IMR-90 (cell line): ENCODE measurements around the gene FKRP. TPM values are rescaled to one million over a fixed set of nuclear protein-coding genes. Genes with fewer than 3 reads are reported as not detected.
A peak's percentile ranks its signal among the peaks of the same experiment; 100 is the strongest.

Experiments
- ATAC-seq: fragments of 200-7000 bp; cut with Tn5 transposase; 2 replicates; pipeline ENCODE4 v1.9.1; 2020; ENCODE audit warnings: low read depth, mild to moderate bottlenecking, moderate library complexity
- BruUV-seq: library from RNA; stranded (reverse); fragments of 400-500 nt; replicated peaks from 2 replicates; lab custom pipeline; 2021; lab: Mats Ljungman, UMichigan
- CTCF ChIA-PET: fragments of 300-600 bp; formaldehyde crosslinking; extraction: SDS; loops from one replicate; lab custom pipeline; 2021; ENCODE audit warnings: antibody characterized with exemption; lab: Yijun Ruan, JAX
- POLR2A ChIA-PET: fragments of 300-600 bp; sonication (Branson Sonifier 250); formaldehyde crosslinking; loops from one replicate; lab custom pipeline; 2022; ENCODE audit warnings: antibody characterized with exemption; ENCODE audit not compliant: unreplicated experiment; lab: Charles Lee
- DNase-seq: peaks from one replicate; pipeline ENCODE4 v3.0.0; 2013
- H2AFZ ChIP-seq: replicated peaks from 2 replicates; pipeline ENCODE3; 2013; ENCODE audit warnings: low read length, mild to moderate bottlenecking; ENCODE audit not compliant: poor library complexity
- H2AK5ac ChIP-seq: 2 replicates; pipeline ENCODE4 v1.6.1; 2013; ENCODE audit warnings: low read depth, low read length, inconsistent platforms
- H2AK9ac ChIP-seq: replicated peaks from 2 replicates; pipeline ENCODE3; 2013; ENCODE audit warnings: mild to moderate bottlenecking, low read depth, low read length, moderate library complexity; ENCODE audit not compliant: poor library complexity
- H2BK120ac ChIP-seq: 2 replicates; pipeline ENCODE4 v1.6.1; 2013; ENCODE audit warnings: low read depth, low read length, inconsistent platforms
- H2BK15ac ChIP-seq: 3 replicates; pipeline ENCODE4 v1.6.1; 2013; ENCODE audit warnings: low read depth, low read length, inconsistent platforms
- H2BK20ac ChIP-seq: 2 replicates; pipeline ENCODE4 v1.6.1; 2013; ENCODE audit warnings: low read depth, mild to moderate bottlenecking, inconsistent platforms, low read length, moderate library complexity
- H2BK5ac ChIP-seq: 2 replicates; pipeline ENCODE4 v1.6.1; 2013; ENCODE audit warnings: mild to moderate bottlenecking, low read depth, low read length, inconsistent platforms; ENCODE audit not compliant: poor library complexity, severe bottlenecking
- H3K14ac ChIP-seq: replicated peaks from 2 replicates; pipeline ENCODE4 v1.6.1; 2013; ENCODE audit warnings: low read depth, low read length, inconsistent platforms
- H3K18ac ChIP-seq: 2 replicates; pipeline ENCODE4 v1.6.1; 2013; ENCODE audit warnings: low read depth, low read length, control low read depth
- H3K23ac ChIP-seq: 2 replicates; pipeline ENCODE4 v1.6.1; 2013; ENCODE audit warnings: low read depth, low read length, inconsistent platforms
- H3K27ac ChIP-seq: 2 replicates; pipeline ENCODE4 v1.5.1; 2013; ENCODE audit warnings: mild to moderate bottlenecking, control low read depth, low read length; ENCODE audit not compliant: insufficient read depth
- H3K27me3 ChIP-seq: 2 replicates; pipeline ENCODE4 v1.6.1; 2013; ENCODE audit warnings: low read length; ENCODE audit not compliant: control insufficient read depth, insufficient read depth
- H3K36me3 ChIP-seq: 2 replicates; pipeline ENCODE4 v1.6.1; 2013; ENCODE audit warnings: low read length, mixed read lengths; ENCODE audit not compliant: control insufficient read depth, insufficient read depth
- H3K4ac ChIP-seq: 2 replicates; pipeline ENCODE4 v1.6.1; 2013; ENCODE audit warnings: low read depth, low read length, inconsistent platforms
- H3K4me1 ChIP-seq: 2 replicates; pipeline ENCODE4 v1.6.1; 2013; ENCODE audit warnings: low read length, mixed read lengths; ENCODE audit not compliant: control insufficient read depth, insufficient read depth
- H3K4me2 ChIP-seq: 2 replicates; pipeline ENCODE4 v1.6.1; 2013; ENCODE audit warnings: low read depth, mild to moderate bottlenecking, control low read depth, low read length, moderate library complexity
- H3K4me3 ChIP-seq: 2 replicates; pipeline ENCODE4 v1.5.1; 2013; ENCODE audit warnings: low read depth, mild to moderate bottlenecking, control low read depth, low read length, moderate library complexity; ENCODE audit not compliant: insufficient read depth
- H3K56ac ChIP-seq: 2 replicates; pipeline ENCODE4 v1.6.1; 2013; ENCODE audit warnings: low read length, inconsistent platforms; ENCODE audit not compliant: insufficient read depth; ENCODE audit errors: extremely low read depth
- H3K79me1 ChIP-seq, 2 experiments: 2 replicates each; pipeline ENCODE4 v1.6.1; 2013; ENCODE audit warnings: low read length in 2 of 2, inconsistent platforms in 1 of 2, low read depth in 1 of 2
- H3K9ac ChIP-seq: 2 replicates; pipeline ENCODE4 v1.6.1; 2013; ENCODE audit warnings: low read depth, low read length, control low read depth
- H3K9me1 ChIP-seq: 2 replicates; pipeline ENCODE4 v1.6.1; 2013; ENCODE audit warnings: low read length, inconsistent platforms; ENCODE audit not compliant: insufficient read depth
- H3K9me3 ChIP-seq: 2 replicates; pipeline ENCODE4 v1.6.1; 2013; ENCODE audit warnings: low read length; ENCODE audit not compliant: control insufficient read depth, insufficient read depth
- H4K20me1 ChIP-seq: 2 replicates; pipeline ENCODE4 v1.6.1; 2013; ENCODE audit warnings: low read length, inconsistent platforms; ENCODE audit not compliant: insufficient read depth
- H4K5ac ChIP-seq: 2 replicates; pipeline ENCODE4 v1.6.1; 2013; ENCODE audit warnings: mild to moderate bottlenecking, low read depth, low read length, control low read depth
- H4K8ac ChIP-seq, 2 experiments: 2 replicates each; pipeline ENCODE4 v1.6.1; 2013; ENCODE audit warnings: low read depth in 2 of 2, low read length in 2 of 2, control low read depth in 1 of 2, inconsistent platforms in 1 of 2
- H4K91ac ChIP-seq: 2 replicates; pipeline ENCODE4 v1.6.1; 2013; ENCODE audit warnings: low read depth, low read length, inconsistent platforms; ENCODE audit not compliant: insufficient read depth
- BHLHE40 ChIP-seq: fragments of 150-350 bp; IDR thresholded peaks from 2 replicates; pipeline ENCODE4 v1.6.1; 2016; ENCODE audit warnings: mild to moderate bottlenecking, low read depth, low read length
- CEBPB ChIP-seq: IDR thresholded peaks from 2 replicates; pipeline ENCODE4 v1.6.1; 2012; ENCODE audit warnings: low read depth, low read length, improper control_type of control experiment
- CTCF ChIP-seq: conservative IDR thresholded peaks from 2 replicates; pipeline ENCODE4 v1.5.1; 2012; ENCODE audit warnings: mild to moderate bottlenecking, low read depth, low read length, improper control_type of control experiment
- FOS ChIP-seq: fragments of 150-350 bp; IDR thresholded peaks from 2 replicates; pipeline ENCODE4 v1.6.1; 2016; ENCODE audit warnings: low read depth, low read length
- MAZ ChIP-seq: IDR thresholded peaks from 2 replicates; pipeline ENCODE4 v1.6.1; 2012; ENCODE audit warnings: low read depth, mild to moderate bottlenecking, low read length, improper control_type of control experiment, moderate library complexity, borderline replicate concordance
- MXI1 ChIP-seq: IDR thresholded peaks from 2 replicates; pipeline ENCODE4 v1.6.1; 2012; ENCODE audit warnings: low read depth, mild to moderate bottlenecking, low read length, moderate library complexity, borderline replicate concordance
- NFE2L2 ChIP-seq: fragments of 150-350 bp; IDR thresholded peaks from 2 replicates; pipeline ENCODE4 v1.6.1; 2016; ENCODE audit warnings: low read depth, mild to moderate bottlenecking, low read length
- POLR2A ChIP-seq: IDR thresholded peaks from 2 replicates; pipeline ENCODE4 v1.6.1; 2012; ENCODE audit warnings: mild to moderate bottlenecking, low read depth, low read length
- RAD21 ChIP-seq: IDR thresholded peaks from 2 replicates; pipeline ENCODE4 v1.6.1; 2012; ENCODE audit warnings: low read length, improper control_type of control experiment
- RCOR1 ChIP-seq: IDR thresholded peaks from 2 replicates; pipeline ENCODE4 v1.6.1; 2012; ENCODE audit warnings: mild to moderate bottlenecking, low read length, improper control_type of control experiment; ENCODE audit not compliant: insufficient replicate concordance
- RFX5 ChIP-seq: IDR thresholded peaks from 2 replicates; pipeline ENCODE4 v1.8.0; 2012; ENCODE audit warnings: low read depth, mild to moderate bottlenecking, low read length, moderate library complexity
- SMC3 ChIP-seq: fragments of 150-350 bp; IDR thresholded peaks from 2 replicates; pipeline ENCODE4 v1.6.1; 2016; ENCODE audit warnings: low read depth, mild to moderate bottlenecking, antibody characterized with exemption, low read length, moderate library complexity
- USF2 ChIP-seq: fragments of 150-350 bp; IDR thresholded peaks from 2 replicates; pipeline ENCODE4 v1.6.1; 2017; ENCODE audit warnings: mild to moderate bottlenecking, antibody characterized with exemption, low read length, low read depth
- WGBS, 2 experiments: methylation state at CpG; one replicate each; pipeline versions ENCODE4 v1.1.5 to v1.1.7; 2013; ENCODE audit warnings: missing lambda C conversion rate in 2 of 2; ENCODE audit not compliant: insufficient read length in 1 of 2; ENCODE audit errors: extremely low coverage in 2 of 2; 5-methylcytosine and 5-hydroxymethylcytosine counted together
- dilution Hi-C: fragments of 300-500 bp; cut with HindIII; formaldehyde crosslinking; loops from one replicate; pipeline ENCODE4 v1.14.3; 2018; ENCODE audit warnings: low sequenced_read_pairs; ENCODE audit not compliant: unreplicated experiment
- in situ Hi-C: fragments of 300-500 bp; cut with MboI; formaldehyde crosslinking; loops from 3 replicates; pipeline ENCODE4 v1.14.3; 2019; ENCODE audit warnings: low sequenced_read_pairs, inconsistent platforms, mixed read lengths
- intact Hi-C: fragments of 100-400 bp; cut with micrococcal nuclease; formaldehyde crosslinking; loops from 2 replicates; pipeline ENCODE4 v1.10.0; 2022
- polyA plus RNA-seq, 3 experiments: library from polyadenylated mRNA; depleted of rRNA; stranded (reverse); fragments of >200 nt; gene quantifications; 2 replicates each; pipeline ENCODE4 v1.2.3, GENCODE V29; 2012; ENCODE audit warnings: low replicate concordance in 1 of 3
- total RNA-seq: library from RNA; depleted of rRNA; stranded (reverse); fragments of >200 nt; gene quantifications from 2 replicates; pipeline ENCODE4 v1.2.3, GENCODE V29; 2012

FKRP gene
- total and polyA plus RNA-seq, 2 of the 4 experiments (the other 2 are of a cell fraction), result 6.1 to 25.3 TPM

- Histone ChIP-seq H4K20me1 (peaks cover 6% of the 10 kb centered on the region), H3K4me1 (peaks cover 7% of the 10 kb centered on the region), H3K18ac (no peak overlapping the region), H3K4me2 (peak overlapping the region; percentile 98), H2BK20ac (no peak overlapping the region), H4K8ac (peak overlapping the region in 1 of 2 experiments; percentile 47; a peak in 2 of 4 replicates), H2AFZ (peak overlapping the region; percentile 86), H2BK120ac (no peak overlapping the region), H3K4ac (peak overlapping the region; percentile 63), H3K9me3 (no peaks in the 10 kb centered on the region), H4K5ac (no peak overlapping the region), H3K4me3 (peak overlapping the region; percentile 93), H3K27me3 (no peaks in the 10 kb centered on the region), H3K56ac (peak overlapping the region; percentile 4; the same call in 1 of the 2 replicates), H2BK15ac (no peak overlapping the region), H4K91ac (no peak overlapping the region; the same call in 1 of the 2 replicates), H3K79me1 (peaks cover 3 to 50% of the 10 kb centered on the region in 2 experiments), H3K36me3 (peaks cover 13% of the 10 kb centered on the region), H3K23ac (peak overlapping the region; percentile 16; the same call in 1 of the 2 replicates), H2AK5ac (no peak overlapping the region), H3K9ac (peak overlapping the region; percentile 92), H3K27ac (peak overlapping the region; percentile 87), H2AK9ac (peak overlapping the region; percentile 89), H2BK5ac (peak overlapping the region; percentile 31), H3K14ac (0 out of 2 replicates have a peak overlapping the region, but pooled peaks have one; percentile 14), H3K9me1 (no peaks in the 10 kb centered on the region)
- BruUV-seq, result no TSS peak
- dilution Hi-C loops (no loop called here), intact Hi-C loops (no loop called here), in situ Hi-C loops (no loop called here)
- TF ChIP-seq CTCF, result no peak
- TF ChIP-seq RAD21, result no peak
- TF ChIP-seq POLR2A, result no peak
- no peak for TF ChIP-seq RCOR1
- TF ChIP-seq NFE2L2, result no peak
- TF ChIP-seq SMC3, result no peak
- TF ChIP-seq FOS, result no peak
- TF ChIP-seq CEBPB, result no peak
- no peak for TF ChIP-seq RFX5
- no peak for TF ChIP-seq BHLHE40
- no peak for TF ChIP-seq USF2
- no peak for TF ChIP-seq MXI1
- TF ChIP-seq MAZ, result no peak
- ChIA-PET CTCF (no interaction called here), POLR2A (no interaction called here)
- DNase-seq (no peak), ATAC-seq (peak; percentile 15)
- WGBS, 2 experiments, result 1% methylated on average over 12 of the region's 42 CpGs; no CpG with 5 or more reads in 1 of the 2 experiments
Measured at GRCh38 chr19:46715975-46716671, 29.7 kb upstream of the FKRP start.
